ENCODE measurements around the gene F11R. TPM values are rescaled to one million over a fixed set of nuclear protein-coding genes. Genes with fewer than 3 reads are reported as not detected.

Gene F11R
- total RNA-seq, 3 donors from 2014 or later (not counting 1 experiment from before 2014, with no cell fraction given) = 27.8 to 34.6 (median 30.2) TPM

- intact Hi-C loops (cut with micrococcal nuclease) = no loop called here
- Histone ChIP-seq H3K36me3 (ENCODE audit: control insufficient read depth, insufficient read depth, low read length) (no peaks in the 10 kb centered on the region), H3K4me1 (ENCODE audit: control insufficient read depth, insufficient read depth, low read length) (no peaks in the 10 kb centered on the region), H3K27ac (ENCODE audit: low read length) (no peak overlapping the region), H3K4me3 (ENCODE audit: low read length) (no peak overlapping the region), H3K9me3 (ENCODE audit: control insufficient read depth, insufficient read depth, low read length) (no peaks in the 10 kb centered on the region), H3K27me3 (ENCODE audit: control insufficient read depth, insufficient read depth, low read length) (no peaks in the 10 kb centered on the region)
- Mint-ChIP-seq H3K4me1 (peaks cover 5 to 6% of the 10 kb centered on the region in 2 donors), H3K4me3 (no peak overlapping the region), H3K9me3 (no peaks in the 10 kb centered on the region), H3K27me3 (ENCODE audit: low read depth in 2 of 2) (peaks cover 3 to 11% of the 10 kb centered on the region in 2 donors), H3K36me3 (no peaks in the 10 kb centered on the region), H3K27ac (no peak overlapping the region)
- whole genome bisulfite sequencing (ENCODE audit: insufficient coverage) = 74% methylated on average over 4 of the region's 4 CpGs
- no peak for TF ChIP-seq CTCF (IDR thresholded peaks at IDR 0.05)
- DNase-seq (no peak), ATAC-seq (no peak)
Observed at GRCh38 chr1:160956966-160957365, 64.0 kb downstream of the F11R start.

GRCh38 chr1:160954158-160955104, 66.5 kb downstream of the F11R start, which contains the start of gene ITLN2:
TSS of gene ITLN2 (minus strand) at chr1:160954809. CDS start at chr1:160954741, 68 bp downstream.
- Mint-ChIP-seq H3K27me3 (ENCODE audit: low read depth in 2 of 2) (peaks cover 3 to 11% of the 10 kb centered on the region in 2 donors), H3K4me3 (no peak within 1 kb of the TSS), H3K27ac (no peak within 1 kb of the TSS), H3K9me3 (no peaks in the 10 kb centered on the region), H3K4me1 (peaks cover 12 to 14% of the 10 kb centered on the region in 2 donors), H3K36me3 (no peaks in the 10 kb centered on the region)
- Histone ChIP-seq H3K27ac (ENCODE audit: low read length) (no peak within 1 kb of the TSS), H3K4me1 (ENCODE audit: control insufficient read depth, insufficient read depth, low read length) (peaks cover 4% of the 10 kb centered on the region), H3K4me3 (ENCODE audit: low read length) (no peak within 1 kb of the TSS), H3K36me3 (ENCODE audit: control insufficient read depth, insufficient read depth, low read length) (no peaks in the 10 kb centered on the region), H3K27me3 (ENCODE audit: control insufficient read depth, insufficient read depth, low read length) (no peaks in the 10 kb centered on the region), H3K9me3 (ENCODE audit: control insufficient read depth, insufficient read depth, low read length) (no peaks in the 10 kb centered on the region)
- peak; percentile 59 for TF ChIP-seq CTCF (IDR thresholded peaks at IDR 0.05)
- 76% methylated on average over 8 of the region's 8 CpGs for WGBS (ENCODE audit: insufficient coverage)
- DNase-seq (peak; percentile 30 to 72), ATAC-seq (peak; percentile 52 to 83 (median 71))
- intact Hi-C loops (cut with micrococcal nuclease) = loop anchor here (5.0 kb wide), 2 partner anchors 77 to 177 kb away; no protein-coding TSS in a partner anchor

GRCh38 chr1:160953030-160953429, 67.9 kb downstream of the F11R start:
- no peaks in the 10 kb centered on the region for H3K27me3 ChIP-seq (ENCODE audit: control insufficient read depth, insufficient read depth, low read length)
- H3K27ac Mint-ChIP-seq = no peak overlapping the region
- peaks cover 22 to 25% of the 10 kb centered on the region in 2 donors for H3K4me1 Mint-ChIP-seq
- WGBS (ENCODE audit: insufficient coverage) = 96% methylated on average over 3 of the region's 3 CpGs
- no peak overlapping the region for H3K4me3 ChIP-seq (ENCODE audit: low read length)
- no peak overlapping the region for H3K27ac ChIP-seq (ENCODE audit: low read length)
- ATAC-seq (no peak), DNase-seq (no peak)
- TF ChIP-seq CTCF (IDR thresholded peaks at IDR 0.05) = no peak
- no peaks in the 10 kb centered on the region for H3K36me3 ChIP-seq (ENCODE audit: control insufficient read depth, insufficient read depth, low read length)
- H3K9me3 Mint-ChIP-seq = no peaks in the 10 kb centered on the region
- H3K27me3 Mint-ChIP-seq (ENCODE audit: low read depth in 2 of 2) = peaks cover 3 to 11% of the 10 kb centered on the region in 2 donors
- intact Hi-C loops (cut with micrococcal nuclease) = loop anchor here (5.0 kb wide), 2 partner anchors 76 to 176 kb away; no protein-coding TSS in a partner anchor
- H3K4me3 Mint-ChIP-seq = no peak overlapping the region
- H3K9me3 ChIP-seq (ENCODE audit: control insufficient read depth, insufficient read depth, low read length) = no peaks in the 10 kb centered on the region
- H3K4me1 ChIP-seq (ENCODE audit: control insufficient read depth, insufficient read depth, low read length) = peaks cover 12% of the 10 kb centered on the region
- no peaks in the 10 kb centered on the region for H3K36me3 Mint-ChIP-seq

All from natural killer cell (primary cell).